ENCODE data around the gene FAAH2.

Gene FAAH2

DNA sequence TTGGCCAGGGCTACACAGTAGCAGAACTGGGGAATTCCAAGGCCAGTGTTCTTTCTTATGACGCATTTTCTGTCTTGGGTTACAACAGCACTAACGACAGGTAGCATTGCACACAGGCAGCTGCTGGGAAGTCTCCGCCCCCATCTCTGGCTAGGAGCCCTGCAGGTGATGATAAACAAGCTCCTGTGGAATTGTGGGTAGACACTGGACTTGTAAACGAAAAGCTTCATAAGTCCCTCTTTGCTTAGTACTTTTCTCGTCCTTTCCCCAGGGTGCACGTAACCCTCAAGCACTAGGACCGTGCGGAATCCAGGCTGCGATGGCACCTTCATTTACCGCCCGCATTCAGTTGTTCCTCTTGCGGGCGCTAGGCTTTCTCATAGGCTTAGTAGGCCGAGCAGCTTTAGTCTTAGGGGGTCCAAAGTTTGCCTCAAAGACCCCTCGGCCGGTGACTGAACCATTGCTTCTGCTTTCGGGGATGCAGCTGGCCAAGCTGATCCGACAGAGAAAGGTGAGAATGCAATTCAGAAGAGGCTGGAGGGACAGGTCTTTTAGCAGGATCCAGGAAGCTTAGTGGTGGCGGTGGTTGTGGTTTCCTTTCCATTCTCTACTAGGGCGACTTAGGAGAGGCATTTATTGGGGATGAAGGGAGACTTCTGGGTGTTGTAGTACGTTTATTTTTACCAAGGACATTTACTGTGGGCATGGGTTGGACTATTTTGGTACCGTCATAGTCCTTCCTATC lies at the start of gene FAAH2:
Gene FAAH2, plus strand, starts transcription at position 200 of the 745 bp plus-strand sequence. Its CDS starts 120 bp downstream, at position 320.
- no peak for DNase-seq (ENCODE audit: insufficient read length, low spot score)
- TF ChIP-seq, protein P1, sequence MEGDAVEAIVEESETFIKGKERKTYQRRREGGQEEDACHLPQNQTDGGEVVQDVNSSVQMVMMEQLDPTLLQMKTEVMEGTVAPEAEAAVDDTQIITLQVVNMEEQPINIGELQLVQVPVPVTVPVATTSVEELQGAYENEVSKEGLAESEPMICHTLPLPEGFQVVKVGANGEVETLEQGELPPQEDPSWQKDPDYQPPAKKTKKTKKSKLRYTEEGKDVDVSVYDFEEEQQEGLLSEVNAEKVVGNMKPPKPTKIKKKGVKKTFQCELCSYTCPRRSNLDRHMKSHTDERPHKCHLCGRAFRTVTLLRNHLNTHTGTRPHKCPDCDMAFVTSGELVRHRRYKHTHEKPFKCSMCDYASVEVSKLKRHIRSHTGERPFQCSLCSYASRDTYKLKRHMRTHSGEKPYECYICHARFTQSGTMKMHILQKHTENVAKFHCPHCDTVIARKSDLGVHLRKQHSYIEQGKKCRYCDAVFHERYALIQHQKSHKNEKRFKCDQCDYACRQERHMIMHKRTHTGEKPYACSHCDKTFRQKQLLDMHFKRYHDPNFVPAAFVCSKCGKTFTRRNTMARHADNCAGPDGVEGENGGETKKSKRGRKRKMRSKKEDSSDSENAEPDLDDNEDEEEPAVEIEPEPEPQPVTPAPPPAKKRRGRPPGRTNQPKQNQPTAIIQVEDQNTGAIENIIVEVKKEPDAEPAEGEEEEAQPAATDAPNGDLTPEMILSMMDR (IDR thresholded peaks at IDR 0.05; ENCODE audit: insufficient read depth, missing control alignments), result no peak
- FAIRE-seq, result no peak

DNA sequence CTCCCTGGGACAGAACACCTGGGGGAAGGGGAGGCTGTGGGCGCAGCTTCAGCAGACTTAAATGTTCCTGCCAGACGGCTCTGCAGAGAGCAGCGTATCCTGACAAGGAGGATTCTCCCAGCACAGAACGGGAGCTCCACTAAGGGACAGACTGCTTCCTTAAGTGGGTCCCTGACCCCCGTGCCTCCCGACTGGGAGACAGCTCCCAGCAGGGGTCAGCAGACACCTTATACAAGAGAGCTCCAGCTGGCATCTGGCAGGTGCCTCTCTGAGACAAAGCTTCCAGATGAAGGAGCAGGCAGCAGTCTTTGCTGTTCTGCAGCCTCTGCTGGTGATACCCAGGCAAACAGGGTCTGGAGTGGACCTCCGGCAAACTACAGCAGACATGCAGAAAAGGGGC lies 44.5 kb upstream of the FAAH2 start:
- TF ChIP-seq, protein P1 (IDR thresholded peaks at IDR 0.05; ENCODE audit: insufficient read depth, missing control alignments), result no peak
- FAIRE-seq (no peak), DNase-seq (ENCODE audit: insufficient read length, low spot score) (no peak)

GRCh38 chrX:57251965-57252364 lies 34.5 kb upstream of the FAAH2 start:
- TF ChIP-seq, protein P1 (IDR thresholded peaks at IDR 0.05; ENCODE audit: insufficient read depth, missing control alignments), result no peak
- DNase-seq (ENCODE audit: insufficient read length, low spot score), result no peak
- no peak for FAIRE-seq

GRCh38 chrX:57265126-57265525 lies 21.4 kb upstream of the FAAH2 start:
- no peak for FAIRE-seq
- TF ChIP-seq, protein P1 (IDR thresholded peaks at IDR 0.05; ENCODE audit: insufficient read depth, missing control alignments), result no peak
- DNase-seq (ENCODE audit: insufficient read length, low spot score), result no peak

DNA sequence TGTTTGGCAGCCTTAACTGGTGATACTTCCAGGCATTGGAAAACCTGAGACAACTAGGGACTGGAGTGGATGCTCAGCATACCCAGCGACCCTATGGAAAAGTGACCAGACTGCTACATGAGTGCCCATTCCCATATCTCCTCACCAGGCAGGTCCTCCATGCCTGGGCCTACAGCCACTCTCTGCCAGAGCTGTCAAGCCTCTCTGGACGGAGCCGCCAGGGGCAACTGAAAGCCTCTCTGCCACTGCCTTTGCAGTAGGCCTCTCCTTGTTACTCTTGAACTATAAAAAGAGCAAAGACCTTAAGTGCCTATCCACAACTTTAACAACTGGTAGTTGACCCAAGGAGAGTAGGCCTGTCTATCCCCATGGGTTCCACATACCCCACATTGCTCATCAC lies 20.2 kb upstream of the FAAH2 start:
- FAIRE-seq, result no peak
- no peak for DNase-seq (ENCODE audit: insufficient read length, low spot score)
- TF ChIP-seq, protein P1 (IDR thresholded peaks at IDR 0.05; ENCODE audit: insufficient read depth, missing control alignments), result no peak

- TF ChIP-seq, protein P1 (IDR thresholded peaks at IDR 0.05; ENCODE audit: insufficient read depth, missing control alignments), result no peak
- no peak for FAIRE-seq
- DNase-seq (ENCODE audit: insufficient read length, low spot score), result no peak
Observed at GRCh38 chrX:57266871-57267270, 19.6 kb upstream of the FAAH2 start.

DNA sequence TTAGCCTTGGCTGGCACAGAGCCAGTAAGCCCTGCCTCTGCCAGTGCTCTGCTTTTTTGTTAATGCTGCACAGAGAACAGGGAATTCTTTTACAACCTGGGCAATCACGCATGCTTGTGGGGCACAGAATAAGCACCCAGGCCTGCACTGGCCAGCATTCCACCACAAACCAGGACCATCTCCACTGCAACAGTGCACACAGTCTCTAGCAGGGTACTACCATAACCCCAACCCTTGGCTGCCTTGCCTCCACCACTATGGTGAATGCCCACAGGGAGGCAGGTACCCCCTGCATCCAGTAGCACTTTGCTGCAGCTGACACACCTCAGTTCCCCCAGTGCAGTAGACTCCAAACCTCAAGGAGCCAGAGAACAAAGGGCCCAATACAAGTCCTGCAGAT lies 19.2 kb upstream of the FAAH2 start:
- no peak for FAIRE-seq
- TF ChIP-seq, protein P1 (IDR thresholded peaks at IDR 0.05; ENCODE audit: insufficient read depth, missing control alignments), result no peak
- DNase-seq (ENCODE audit: insufficient read length, low spot score), result no peak

All from D721Med (cell line).